Neural crest cell (in vitro differentiated cells): ENCODE data around the gene CST1. TPM values are rescaled to one million over a fixed set of nuclear protein-coding genes. Genes with fewer than 3 reads are reported as not detected.
"Not testable (repeated sequence)": the region's sequence is repeated elsewhere in the genome, so short reads cannot be mapped to it uniquely, and the experiment has no call there.

ENCODE experiments used
- DNase-seq: peaks from one replicate; pipeline ENCODE4 v3.0.0; 2021; ENCODE audit warnings: low read depth, mixed read lengths, low spot score
- H3K27ac Mint-ChIP-seq: one replicate; pipeline ENCODE4 v1.8.0; 2021; ENCODE audit warnings: mild to moderate bottlenecking, mixed read lengths; ENCODE audit not compliant: unreplicated experiment
- H3K27me3 Mint-ChIP-seq: 2 replicates; pipeline ENCODE4 v1.8.0; 2021; ENCODE audit warnings: low read depth, mild to moderate bottlenecking, mixed read lengths
- H3K36me3 Mint-ChIP-seq: 2 replicates; pipeline ENCODE4 v1.8.0; 2021; ENCODE audit warnings: low read depth, mild to moderate bottlenecking, mixed read lengths
- H3K4me1 Mint-ChIP-seq: 2 replicates; pipeline ENCODE4 v1.8.0; 2021; ENCODE audit warnings: mixed read lengths
- H3K4me3 Mint-ChIP-seq: one replicate; pipeline ENCODE4 v1.8.0; 2021; ENCODE audit warnings: mild to moderate bottlenecking, mixed read lengths
- H3K9me3 Mint-ChIP-seq: 2 replicates; pipeline ENCODE4 v1.8.0; 2021; ENCODE audit warnings: mixed read lengths
- CTCF ChIP-seq: fragments of 200-600 bp; sonication (generic); conservative IDR thresholded peaks from 2 replicates; pipeline ENCODE4 v1.5.0; 2021; ENCODE audit warnings: antibody characterized with exemption, mild to moderate bottlenecking
- total RNA-seq: library from RNA; stranded (reverse); gene quantifications from 2 replicates; pipeline ENCODE4 v1.2.1, GENCODE V29; 2021

CST1 gene
- total RNA-seq, 1 donor from 2014 or later = not detected

- no peak for TF ChIP-seq CTCF
- no peaks in the 10 kb centered on the region for H3K4me1 Mint-ChIP-seq
- H3K9me3 Mint-ChIP-seq = peaks cover 2% of the 10 kb centered on the region
- H3K27ac Mint-ChIP-seq = no peak overlapping the region
- no peaks in the 10 kb centered on the region for H3K36me3 Mint-ChIP-seq
- peaks cover 31% of the 10 kb centered on the region for H3K27me3 Mint-ChIP-seq
- no peak for DNase-seq
- no peak overlapping the region for H3K4me3 Mint-ChIP-seq
Observed at GRCh38 chr20:23725102-23725501, 25.6 kb downstream of the CST1 start.

GRCh38 chr20:23723659-23724307 lies 27.0 kb downstream of the CST1 start:
- not testable (repeated sequence) for H3K27ac Mint-ChIP-seq, H3K4me1 Mint-ChIP-seq, H3K9me3 Mint-ChIP-seq, H3K36me3 Mint-ChIP-seq, H3K4me3 Mint-ChIP-seq
- TF ChIP-seq CTCF = peak; percentile 61
- H3K27me3 Mint-ChIP-seq = peaks cover 26% of the 10 kb centered on the region
- DNase-seq = peak; percentile 29

GRCh38 chr20:23722851-23723250 lies 27.9 kb downstream of the CST1 start:
- H3K9me3 Mint-ChIP-seq, H3K4me3 Mint-ChIP-seq, H3K4me1 Mint-ChIP-seq, H3K27ac Mint-ChIP-seq, H3K36me3 Mint-ChIP-seq, DNase-seq: not testable (repeated sequence)
- peaks cover 21% of the 10 kb centered on the region for H3K27me3 Mint-ChIP-seq

- no peak overlapping the region for H3K4me3 Mint-ChIP-seq
- H3K27ac Mint-ChIP-seq = no peak overlapping the region
- peaks cover 19% of the 10 kb centered on the region for H3K27me3 Mint-ChIP-seq
- TF ChIP-seq CTCF = no peak
- no peaks in the 10 kb centered on the region for H3K4me1 Mint-ChIP-seq
- DNase-seq = no peak
- no peaks in the 10 kb centered on the region for H3K36me3 Mint-ChIP-seq
- H3K9me3 Mint-ChIP-seq = peaks cover 4% of the 10 kb centered on the region
Observed at GRCh38 chr20:23721962-23722361, 28.8 kb downstream of the CST1 start.

- H3K27me3 Mint-ChIP-seq = peaks cover 21% of the 10 kb centered on the region
- H3K27ac Mint-ChIP-seq, H3K9me3 Mint-ChIP-seq, H3K4me3 Mint-ChIP-seq, H3K36me3 Mint-ChIP-seq, DNase-seq, H3K4me1 Mint-ChIP-seq: not testable (repeated sequence)
Observed at GRCh38 chr20:23719351-23719750, 31.4 kb downstream of the CST1 start.

GRCh38 chr20:23711778-23712177 lies 39.0 kb downstream of the CST1 start:
- H3K4me1 Mint-ChIP-seq, H3K27ac Mint-ChIP-seq, H3K4me3 Mint-ChIP-seq, H3K27me3 Mint-ChIP-seq, H3K36me3 Mint-ChIP-seq, DNase-seq, H3K9me3 Mint-ChIP-seq: not testable (repeated sequence)

- Mint-ChIP-seq H3K4me1 (no peaks in the 10 kb centered on the region), H3K27ac (no peak overlapping the region), H3K4me3 (no peak overlapping the region), H3K9me3 (no peaks in the 10 kb centered on the region), H3K36me3 (no peaks in the 10 kb centered on the region), H3K27me3 (peaks cover 6% of the 10 kb centered on the region)
- TF ChIP-seq CTCF = no peak
- no peak for DNase-seq
Observed at GRCh38 chr20:23710771-23711170, 40.0 kb downstream of the CST1 start.
